ENCODE measurements around the gene RPL13A. TPM values are rescaled to one million over a fixed set of nuclear protein-coding genes. Genes with fewer than 3 reads are reported as not detected.

Gene RPL13A
- 1,000 to 10,000 TPM; 3,111 to 3,948 (median 3,333) TPM for total RNA-seq

DNA sequence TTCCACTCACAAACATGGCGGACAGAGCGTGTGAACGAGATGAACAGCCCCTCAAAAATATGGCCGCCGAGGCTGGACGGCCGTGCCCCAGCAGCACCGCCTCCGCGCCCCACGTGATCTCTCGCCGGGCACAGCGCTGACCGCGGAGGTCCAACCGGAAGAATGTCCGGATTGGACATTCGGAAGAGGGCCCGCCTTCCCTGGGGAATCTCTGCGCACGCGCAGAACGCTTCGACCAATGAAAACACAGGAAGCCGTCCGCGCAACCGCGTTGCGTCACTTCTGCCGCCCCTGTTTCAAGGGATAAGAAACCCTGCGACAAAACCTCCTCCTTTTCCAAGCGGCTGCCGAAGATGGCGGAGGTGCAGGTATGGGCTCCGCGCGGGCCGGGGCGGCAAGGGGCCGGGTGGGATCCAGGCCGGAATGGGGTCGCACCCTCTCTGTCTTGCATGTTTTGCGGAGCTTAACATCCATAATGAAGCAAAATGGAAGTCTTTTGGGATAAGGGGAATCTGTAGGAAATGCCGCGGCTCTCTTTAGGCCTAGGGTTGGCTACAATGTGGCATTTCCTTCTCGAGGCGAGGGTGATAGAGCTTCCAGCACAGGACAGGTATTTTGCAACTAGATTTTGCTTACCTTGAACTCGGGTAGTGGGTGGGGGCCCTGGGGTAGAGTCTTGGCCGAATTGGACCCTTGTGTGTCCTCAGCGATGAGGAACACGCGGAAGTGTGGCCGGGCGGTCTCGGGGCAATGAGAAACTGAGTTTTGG lies at the start of gene RPL13A:
RPL13A (plus strand) TSS at position 332 of the 769 bp plus-strand sequence; CDS start at position 354, 22 bp downstream.
- no peaks in the 10 kb centered on the region for H3K9me3 ChIP-seq
- TF ChIP-seq POLR2A (IDR thresholded peaks at IDR 0.05) (peak; percentile 97 to 99), EP300 (IDR thresholded peaks at IDR 0.05) (peak; percentile 99 to 100)
- TF ChIP-seq, protein P1, sequence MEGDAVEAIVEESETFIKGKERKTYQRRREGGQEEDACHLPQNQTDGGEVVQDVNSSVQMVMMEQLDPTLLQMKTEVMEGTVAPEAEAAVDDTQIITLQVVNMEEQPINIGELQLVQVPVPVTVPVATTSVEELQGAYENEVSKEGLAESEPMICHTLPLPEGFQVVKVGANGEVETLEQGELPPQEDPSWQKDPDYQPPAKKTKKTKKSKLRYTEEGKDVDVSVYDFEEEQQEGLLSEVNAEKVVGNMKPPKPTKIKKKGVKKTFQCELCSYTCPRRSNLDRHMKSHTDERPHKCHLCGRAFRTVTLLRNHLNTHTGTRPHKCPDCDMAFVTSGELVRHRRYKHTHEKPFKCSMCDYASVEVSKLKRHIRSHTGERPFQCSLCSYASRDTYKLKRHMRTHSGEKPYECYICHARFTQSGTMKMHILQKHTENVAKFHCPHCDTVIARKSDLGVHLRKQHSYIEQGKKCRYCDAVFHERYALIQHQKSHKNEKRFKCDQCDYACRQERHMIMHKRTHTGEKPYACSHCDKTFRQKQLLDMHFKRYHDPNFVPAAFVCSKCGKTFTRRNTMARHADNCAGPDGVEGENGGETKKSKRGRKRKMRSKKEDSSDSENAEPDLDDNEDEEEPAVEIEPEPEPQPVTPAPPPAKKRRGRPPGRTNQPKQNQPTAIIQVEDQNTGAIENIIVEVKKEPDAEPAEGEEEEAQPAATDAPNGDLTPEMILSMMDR (IDR thresholded peaks at IDR 0.05), result peak in 1 of 5 experiments; percentile 40
- H3K36me3 ChIP-seq, result peaks cover 7 to 55% (median 26%) of the 10 kb centered on the region in 3 donors

GRCh38 chr19:49438261-49438660 lies 49.1 kb upstream of the RPL13A start:
- WGBS, 2 donors, result 27 to 28% methylated on average over 6 of the region's 6 CpGs

More for the DNA sequence above, at the start of gene RPL13A:
- 0 to 1% methylated on average over 28 to 35 of the region's 57 CpGs for WGBS, 2 donors
- H3K4me1 ChIP-seq, result peaks cover 0 to 34% (median 20%) of the 10 kb centered on the region in 4 donors
- H3K4me3 ChIP-seq, result peak within 1 kb of the TSS; percentile 79 to 98 (median 96)
- peak; percentile 99 for DNase-seq (ENCODE audit: low spot score in 2 of 2)
- H3K27me3 ChIP-seq, result no peaks in the 10 kb centered on the region
- peak within 1 kb of the TSS; percentile 82 to 93 (median 89) for H3K27ac ChIP-seq

DNA sequence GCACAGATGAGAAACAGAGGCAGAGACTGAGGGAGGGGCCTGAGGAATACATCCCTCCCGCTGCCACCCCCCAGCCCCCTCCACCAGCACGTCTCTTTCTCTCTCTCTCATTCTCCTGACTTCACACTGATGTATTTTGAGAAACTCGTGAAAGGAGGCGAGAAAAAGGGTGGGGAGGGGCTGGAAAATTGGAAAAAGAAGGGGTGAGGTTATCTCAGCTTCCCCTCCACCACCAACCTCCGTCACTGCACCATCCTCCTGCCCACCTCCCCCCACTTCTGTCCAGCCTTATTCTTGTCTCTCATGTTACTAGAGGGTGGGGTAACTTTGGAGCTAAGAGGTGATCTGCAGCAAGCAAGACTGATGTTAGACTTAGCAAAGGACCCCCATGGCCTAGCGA lies 47.6 kb upstream of the RPL13A start:
- WGBS, 2 donors, result 42 to 54% methylated on average over 6 of the region's 6 CpGs
- Histone ChIP-seq H3K9me3 (no peaks in the 10 kb centered on the region), H3K27me3 (peaks cover 0 to 76% of the 10 kb centered on the region in 2 donors)

More at GRCh38 chr19:49438261-49438660, 49.1 kb upstream of the RPL13A start:
- Histone ChIP-seq H3K27ac (no peak overlapping the region), H3K4me1 (peaks cover 0 to 33% (median 0%) of the 10 kb centered on the region in 4 donors), H3K36me3 (no peaks in the 10 kb centered on the region), H3K4me3 (no peak overlapping the region), H3K9me3 (no peaks in the 10 kb centered on the region), H3K27me3 (peaks cover 0 to 91% of the 10 kb centered on the region in 2 donors)
- no peak for DNase-seq (ENCODE audit: low spot score in 2 of 2)
- TF ChIP-seq, protein P1 (IDR thresholded peaks at IDR 0.05), result no peak
- TF ChIP-seq POLR2A (IDR thresholded peaks at IDR 0.05) (no peak), EP300 (IDR thresholded peaks at IDR 0.05) (no peak)

GRCh38 chr19:49440439-49441209 lies 46.8 kb upstream of the RPL13A start:
- Histone ChIP-seq H3K27me3 (peaks cover 0 to 68% of the 10 kb centered on the region in 2 donors), H3K27ac (peak overlapping the region in 1 of 4 donors; percentile 43), H3K36me3 (no peaks in the 10 kb centered on the region), H3K4me3 (peak overlapping the region in 3 of 4 donors; percentile 17 to 58 (median 30)), H3K9me3 (no peaks in the 10 kb centered on the region), H3K4me1 (peaks cover 0 to 40% (median 0%) of the 10 kb centered on the region in 4 donors)
- DNase-seq (ENCODE audit: low spot score in 2 of 2), result peak in 1 of 2 donors; percentile 28
- 23 to 26% methylated on average over 19 of the region's 19 CpGs for WGBS, 2 donors
- TF ChIP-seq POLR2A (IDR thresholded peaks at IDR 0.05), result no peak

More for the DNA sequence above, 47.6 kb upstream of the RPL13A start:
- Histone ChIP-seq H3K4me1 (peaks cover 0 to 40% (median 0%) of the 10 kb centered on the region in 4 donors), H3K27ac (no peak overlapping the region), H3K36me3 (no peaks in the 10 kb centered on the region), H3K4me3 (no peak overlapping the region)
- no peak for DNase-seq (ENCODE audit: low spot score in 2 of 2)
- TF ChIP-seq EP300 (IDR thresholded peaks at IDR 0.05) (no peak), POLR2A (IDR thresholded peaks at IDR 0.05) (no peak)
- TF ChIP-seq, protein P1 (IDR thresholded peaks at IDR 0.05), result no peak

DNA sequence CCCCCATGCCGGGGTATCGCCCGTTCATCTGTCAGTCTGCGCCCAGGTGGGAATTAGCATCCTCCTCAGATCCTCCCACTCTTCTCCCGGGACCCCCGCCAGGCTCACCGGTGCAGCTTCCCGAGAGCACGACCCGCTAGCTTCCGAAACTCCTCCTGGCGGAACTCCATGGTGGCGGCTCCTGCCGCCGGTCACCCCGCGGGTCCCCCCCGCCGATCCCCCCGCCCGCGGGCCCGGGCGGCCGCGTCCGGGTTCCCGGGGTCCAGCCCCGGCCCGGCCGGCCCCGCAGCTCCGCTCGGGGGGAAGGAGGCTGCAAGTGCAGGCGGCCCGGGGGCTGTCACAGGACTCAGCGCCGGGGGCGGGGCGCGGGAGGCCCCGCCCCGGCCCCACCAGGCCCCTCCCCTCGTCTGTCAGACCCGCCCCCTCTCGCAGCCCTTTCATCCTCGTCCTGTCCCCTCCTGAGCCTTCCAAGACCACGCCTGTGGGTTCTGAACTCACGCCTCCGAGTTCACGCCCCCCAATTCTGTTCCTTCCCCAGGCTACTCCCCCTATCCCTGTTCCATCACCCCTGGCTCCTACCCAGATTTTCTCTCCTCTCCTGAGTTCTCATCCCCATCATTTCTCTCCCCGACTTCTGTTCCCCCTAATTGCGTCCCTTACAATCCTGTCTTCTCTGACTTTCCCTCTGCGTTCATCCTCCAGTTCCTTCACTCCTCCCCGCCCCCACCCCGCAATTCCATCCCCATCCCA lies 46.0 kb upstream of the RPL13A start, which contains the start of gene SLC17A7:
SLC17A7 (minus strand) TSS at position 318 of the 750 bp plus-strand sequence; CDS start at position 170, 148 bp downstream.
- Histone ChIP-seq H3K9me3 (no peaks in the 10 kb centered on the region), H3K36me3 (peaks cover 0 to 6% (median 0%) of the 10 kb centered on the region in 3 donors), H3K27ac (peak within 1 kb of the TSS; percentile 75 to 88 (median 83)), H3K27me3 (peaks cover 0 to 60% of the 10 kb centered on the region in 2 donors), H3K4me1 (peaks cover 0 to 40% (median 0%) of the 10 kb centered on the region in 4 donors), H3K4me3 (peak within 1 kb of the TSS; percentile 17 to 58 (median 38))
- peak; percentile 67 to 82 for DNase-seq (ENCODE audit: low spot score in 2 of 2)
- TF ChIP-seq EP300 (IDR thresholded peaks at IDR 0.05), result no peak
- TF ChIP-seq POLR2A (IDR thresholded peaks at IDR 0.05), result no peak
- TF ChIP-seq, protein P1 (IDR thresholded peaks at IDR 0.05), result no peak
- 1 to 5% methylated on average over 25 to 51 of the region's 56 CpGs for WGBS, 2 donors

Data from tibial nerve (tissue), 4 donors.